ENCODE data around the gene FBXO27. TPM values are rescaled to one million over a fixed set of nuclear protein-coding genes. Genes with fewer than 3 reads are reported as not detected.

Gene FBXO27
- polyA plus RNA-seq, 2 donors = 10.4 to 20.1 TPM

DNA sequence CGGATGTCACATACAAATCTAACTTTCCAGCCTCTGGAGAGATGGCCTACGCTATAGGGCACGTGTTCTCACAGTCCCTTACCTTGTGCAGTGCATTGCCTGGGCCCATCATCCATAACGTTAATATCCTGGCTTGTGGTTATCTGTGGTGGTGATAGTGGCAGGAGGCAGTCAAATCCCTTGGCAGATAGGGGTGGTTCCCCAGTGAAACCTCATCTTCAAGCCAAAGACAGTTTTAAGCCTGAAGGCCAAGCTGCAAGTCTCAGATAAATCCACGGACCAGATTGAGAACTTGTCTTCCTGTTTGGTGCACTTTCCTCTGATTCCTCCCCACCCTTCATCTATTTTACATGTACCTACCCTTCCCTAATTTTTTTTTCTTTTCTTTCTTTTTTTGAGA, 52.5 kb downstream of the FBXO27 start:
- Histone ChIP-seq H3K27ac (ENCODE audit: low read depth in 2 of 2, low read length in 1 of 2) (no peak overlapping the region), H3K36me3 (ENCODE audit: control insufficient read depth in 2 of 2, insufficient read depth in 2 of 2, low read length in 1 of 2) (no peaks in the 10 kb centered on the region), H3K9me3 (ENCODE audit: control insufficient read depth in 2 of 2, insufficient read depth in 1 of 2, low read depth in 1 of 2, low read length in 1 of 2) (peaks cover under 1 to 5% of the 10 kb centered on the region in 2 donors), H3K27me3 (ENCODE audit: control insufficient read depth in 1 of 2, insufficient read depth in 2 of 2, low read length in 2 of 2) (no peaks in the 10 kb centered on the region), H3K4me1 (ENCODE audit: control insufficient read depth in 2 of 2, insufficient read depth in 2 of 2, low read length in 1 of 2) (peaks cover 0 to 5% of the 10 kb centered on the region in 2 donors), H3K4me3 (ENCODE audit: low read depth in 1 of 2, low read length in 2 of 2) (no peak overlapping the region)
- WGBS, 2 donors = 71 to 81% methylated on average over 5 of the region's 5 CpGs

DNA sequence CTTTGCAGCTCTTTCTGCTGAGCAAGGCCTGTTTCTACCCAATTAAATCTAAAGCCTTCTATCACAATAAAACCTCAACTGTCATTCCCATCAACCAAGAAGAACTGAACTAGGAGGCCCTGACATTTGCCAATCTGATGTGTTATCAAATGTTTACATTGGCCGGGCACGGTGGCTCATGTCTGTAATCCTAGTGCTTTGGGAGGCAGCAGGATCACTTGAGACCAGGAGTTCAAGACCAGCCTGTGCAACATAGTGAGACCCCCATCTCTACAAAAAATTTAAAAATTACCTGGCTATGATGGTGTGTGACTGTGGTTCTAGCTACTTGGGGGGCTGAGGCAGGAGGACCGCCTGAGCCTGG, 54.0 kb downstream of the FBXO27 start:
- Histone ChIP-seq H3K4me3 (ENCODE audit: low read depth in 1 of 2, low read length in 2 of 2) (no peak overlapping the region), H3K27me3 (ENCODE audit: control insufficient read depth in 1 of 2, insufficient read depth in 2 of 2, low read length in 2 of 2) (no peaks in the 10 kb centered on the region), H3K9me3 (ENCODE audit: control insufficient read depth in 2 of 2, insufficient read depth in 1 of 2, low read depth in 1 of 2, low read length in 1 of 2) (peaks cover 0 to 5% of the 10 kb centered on the region in 2 donors), H3K27ac (ENCODE audit: low read depth in 2 of 2, low read length in 1 of 2) (no peak overlapping the region), H3K36me3 (ENCODE audit: control insufficient read depth in 2 of 2, insufficient read depth in 2 of 2, low read length in 1 of 2) (no peaks in the 10 kb centered on the region), H3K4me1 (ENCODE audit: control insufficient read depth in 2 of 2, insufficient read depth in 2 of 2, low read length in 1 of 2) (peaks cover 0 to 5% of the 10 kb centered on the region in 2 donors)
- 70 to 80% methylated on average over 3 of the region's 3 CpGs for WGBS, 2 donors

DNA sequence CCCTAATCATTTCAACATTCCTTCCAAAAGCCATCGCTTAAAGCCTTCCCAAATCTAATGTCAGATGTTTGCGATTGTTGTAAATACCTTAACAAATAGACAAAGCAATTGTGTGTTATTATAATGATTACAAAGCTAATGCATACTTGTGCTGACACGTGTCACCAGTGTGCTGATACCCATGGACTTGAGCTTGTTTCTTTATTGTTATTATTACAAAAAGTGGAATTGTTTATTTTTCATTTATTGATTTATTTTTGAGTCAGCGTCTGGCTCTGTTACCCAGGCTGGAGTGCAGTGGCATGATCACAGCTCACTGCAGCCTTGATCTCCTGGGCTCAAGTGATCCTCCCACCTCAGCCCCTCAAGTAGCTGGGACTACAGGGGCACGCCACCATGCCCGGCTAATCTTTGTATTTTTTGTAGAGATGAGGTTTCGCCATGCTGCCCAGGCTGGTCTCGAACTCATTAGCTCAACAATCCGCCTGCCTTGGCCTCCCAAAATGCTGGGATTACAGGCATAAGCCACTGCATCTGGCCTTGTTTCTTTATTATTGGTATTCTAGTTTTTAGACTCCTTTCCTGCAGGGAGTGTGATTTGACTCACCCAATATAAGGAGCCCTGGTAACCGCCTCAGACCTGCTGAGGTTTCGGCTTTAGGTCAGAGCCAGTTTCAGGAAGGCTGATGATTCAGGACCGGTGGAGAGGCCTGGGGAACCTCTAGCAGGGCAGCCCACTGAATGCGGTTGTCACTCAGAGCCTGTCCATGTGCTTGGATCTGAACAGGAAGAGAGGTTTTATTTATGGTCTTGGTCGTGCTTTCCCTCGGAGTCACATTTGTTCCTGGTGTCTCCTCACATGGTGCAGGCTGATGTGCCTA, 54.7 kb downstream of the FBXO27 start:
- WGBS, 2 donors = 78 to 79% methylated on average over 15 of the region's 15 CpGs
- no peaks in the 10 kb centered on the region for H3K36me3 ChIP-seq (ENCODE audit: control insufficient read depth in 2 of 2, insufficient read depth in 2 of 2, low read length in 1 of 2)
- no peaks in the 10 kb centered on the region for H3K27me3 ChIP-seq (ENCODE audit: control insufficient read depth in 1 of 2, insufficient read depth in 2 of 2, low read length in 2 of 2)
- H3K4me3 ChIP-seq (ENCODE audit: low read depth in 1 of 2, low read length in 2 of 2) = no peak overlapping the region
- H3K4me1 ChIP-seq (ENCODE audit: control insufficient read depth in 2 of 2, insufficient read depth in 2 of 2, low read length in 1 of 2) = peaks cover 0 to 5% of the 10 kb centered on the region in 2 donors
- peaks cover 0 to 5% of the 10 kb centered on the region in 2 donors for H3K9me3 ChIP-seq (ENCODE audit: control insufficient read depth in 2 of 2, insufficient read depth in 1 of 2, low read depth in 1 of 2, low read length in 1 of 2)
- no peak overlapping the region for H3K27ac ChIP-seq (ENCODE audit: low read depth in 2 of 2, low read length in 1 of 2)

DNA sequence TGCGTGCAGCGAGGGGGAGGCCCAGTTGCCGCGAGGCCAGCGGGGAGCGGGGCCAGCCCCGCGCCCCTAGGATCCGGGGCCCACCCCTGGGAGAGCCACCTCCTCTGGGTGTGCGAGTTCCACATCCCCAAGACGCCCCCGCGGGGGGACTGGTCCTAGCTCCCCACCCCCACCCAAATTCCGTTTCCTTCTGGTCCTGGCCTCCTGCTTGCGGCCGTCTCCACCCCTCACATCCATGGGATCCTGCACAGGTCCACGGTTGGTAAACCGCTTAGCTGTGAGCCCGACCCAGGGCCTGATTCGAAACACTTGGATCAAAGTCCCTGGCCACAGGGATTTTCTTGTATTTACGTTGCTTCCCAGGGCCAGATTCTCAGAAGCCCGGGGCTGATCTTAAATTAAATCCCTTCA, 56.5 kb downstream of the FBXO27 start:
- no peaks in the 10 kb centered on the region for H3K27me3 ChIP-seq (ENCODE audit: control insufficient read depth in 1 of 2, insufficient read depth in 2 of 2, low read length in 2 of 2)
- peak overlapping the region; percentile 80 to 82 for H3K27ac ChIP-seq (ENCODE audit: low read depth in 2 of 2, low read length in 1 of 2)
- WGBS, 2 donors = 3 to 9% methylated on average over 13 to 22 of the region's 22 CpGs
- H3K4me3 ChIP-seq (ENCODE audit: low read depth in 1 of 2, low read length in 2 of 2) = peak overlapping the region; percentile 29 to 57
- H3K4me1 ChIP-seq (ENCODE audit: control insufficient read depth in 2 of 2, insufficient read depth in 2 of 2, low read length in 1 of 2) = peaks cover 0 to 5% of the 10 kb centered on the region in 2 donors
- H3K36me3 ChIP-seq (ENCODE audit: control insufficient read depth in 2 of 2, insufficient read depth in 2 of 2, low read length in 1 of 2) = no peaks in the 10 kb centered on the region
- H3K9me3 ChIP-seq (ENCODE audit: control insufficient read depth in 2 of 2, insufficient read depth in 1 of 2, low read depth in 1 of 2, low read length in 1 of 2) = peaks cover 0 to 3% of the 10 kb centered on the region in 2 donors

DNA sequence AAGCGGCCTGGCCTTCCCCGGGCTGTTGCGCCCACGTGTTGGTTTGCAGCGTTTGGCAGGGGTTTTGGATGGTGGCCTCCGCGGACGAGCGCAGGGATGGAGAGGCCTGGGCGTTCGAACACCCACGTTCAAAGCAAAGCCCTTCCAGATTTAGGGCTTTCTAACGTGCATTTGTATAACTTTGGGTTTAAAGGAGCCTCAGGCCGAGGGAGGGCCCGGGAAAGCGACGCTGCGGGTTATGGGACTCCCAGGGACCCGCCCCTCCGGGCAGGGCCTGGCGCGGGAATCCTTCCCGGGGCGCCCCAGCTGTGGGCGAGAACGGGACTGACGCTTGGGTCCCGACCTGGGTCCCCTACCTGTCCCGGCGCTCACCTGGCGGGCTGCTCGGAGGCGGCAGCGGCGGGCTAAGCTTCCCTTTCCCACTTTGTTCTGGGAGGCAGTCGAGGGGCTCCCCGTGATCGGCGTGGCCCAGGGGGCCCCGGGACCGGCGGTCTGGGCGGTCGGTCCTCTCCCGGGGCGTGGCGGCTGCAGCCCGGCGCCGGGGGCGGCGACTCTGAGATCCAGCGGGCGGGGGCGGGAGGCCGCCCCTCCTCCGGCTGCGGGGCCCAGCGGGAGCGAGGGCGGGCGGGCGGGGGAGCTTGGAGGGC, 57.0 kb downstream of the FBXO27 start, which contains the start of gene FBXO17:
TSS of gene FBXO17 (minus strand) at position 529 of the 647 bp plus-strand sequence. CDS start 25,423 bp downstream, outside the sequence.
- Histone ChIP-seq H3K27me3 (ENCODE audit: control insufficient read depth in 1 of 2, insufficient read depth in 2 of 2, low read length in 2 of 2) (no peaks in the 10 kb centered on the region), H3K9me3 (ENCODE audit: control insufficient read depth in 2 of 2, insufficient read depth in 1 of 2, low read depth in 1 of 2, low read length in 1 of 2) (no peaks in the 10 kb centered on the region), H3K4me1 (ENCODE audit: control insufficient read depth in 2 of 2, insufficient read depth in 2 of 2, low read length in 1 of 2) (peaks cover 0 to 5% of the 10 kb centered on the region in 2 donors), H3K4me3 (ENCODE audit: low read depth in 1 of 2, low read length in 2 of 2) (peak within 1 kb of the TSS; percentile 53 to 57), H3K27ac (ENCODE audit: low read depth in 2 of 2, low read length in 1 of 2) (peak within 1 kb of the TSS; percentile 80 to 82), H3K36me3 (ENCODE audit: control insufficient read depth in 2 of 2, insufficient read depth in 2 of 2, low read length in 1 of 2) (no peaks in the 10 kb centered on the region)
- 4 to 6% methylated on average over 44 to 63 of the region's 63 CpGs for whole genome bisulfite sequencing, 2 donors

DNA sequence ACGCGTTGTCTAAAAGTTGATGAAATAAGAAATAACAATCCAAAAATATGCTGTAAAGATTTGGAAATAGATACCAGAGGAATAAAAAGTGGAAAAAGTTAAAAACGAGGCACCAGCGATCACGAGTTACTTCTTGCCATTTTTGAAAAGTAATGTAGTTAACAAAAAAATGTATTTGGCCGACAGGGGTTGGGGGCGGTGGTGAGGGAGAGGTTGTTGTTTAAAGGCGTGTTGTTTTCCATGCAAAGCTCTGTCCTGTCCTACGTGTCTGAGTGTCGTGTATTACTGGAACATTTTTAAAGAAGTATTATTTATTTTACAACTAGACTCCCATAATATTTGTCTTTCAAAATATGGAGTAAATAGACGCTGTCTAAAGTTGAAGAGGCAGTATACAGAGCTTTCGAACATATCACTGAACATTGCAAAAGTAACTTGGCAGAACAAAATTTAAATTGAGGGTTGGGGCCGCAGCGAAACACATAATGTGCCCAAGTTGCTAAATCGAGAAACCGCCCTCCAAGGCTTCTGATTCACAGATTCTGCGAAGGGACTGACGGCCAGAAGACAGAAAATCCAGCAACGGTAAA, 57.6 kb downstream of the FBXO27 start:
- Histone ChIP-seq H3K27ac (ENCODE audit: low read depth in 2 of 2, low read length in 1 of 2) (peak overlapping the region; percentile 76 to 80), H3K4me1 (ENCODE audit: control insufficient read depth in 2 of 2, insufficient read depth in 2 of 2, low read length in 1 of 2) (peaks cover 0 to 5% of the 10 kb centered on the region in 2 donors), H3K4me3 (ENCODE audit: low read depth in 1 of 2, low read length in 2 of 2) (peak overlapping the region; percentile 53 to 57), H3K9me3 (ENCODE audit: control insufficient read depth in 2 of 2, insufficient read depth in 1 of 2, low read depth in 1 of 2, low read length in 1 of 2) (no peaks in the 10 kb centered on the region), H3K36me3 (ENCODE audit: control insufficient read depth in 2 of 2, insufficient read depth in 2 of 2, low read length in 1 of 2) (no peaks in the 10 kb centered on the region), H3K27me3 (ENCODE audit: control insufficient read depth in 1 of 2, insufficient read depth in 2 of 2, low read length in 2 of 2) (no peaks in the 10 kb centered on the region)
- WGBS, 2 donors = 23 to 28% methylated on average over 19 of the region's 19 CpGs

Other genes starting within 250 kb of the FBXO27 start
- 1,000 to 10,000 TPM; 3,260 to 6,105 TPM for gene LGALS7B, start 243.3 kb downstream of the FBXO27 start, polyA plus RNA-seq
- gene LGALS4, start 219.6 kb downstream of the FBXO27 start, polyA plus RNA-seq = 1 to 10 TPM in 1 of 2 donors, under 1 TPM in 1; 0.66 to 2.3 TPM
- gene ECH1, start 200.8 kb downstream of the FBXO27 start, polyA plus RNA-seq = 100 to 1,000 TPM; 108 to 215 TPM
- 100 to 1,000 TPM; 134 to 150 TPM for gene HNRNPL, start 182.6 kb downstream of the FBXO27 start, polyA plus RNA-seq
- gene RINL, start 154.3 kb downstream of the FBXO27 start, polyA plus RNA-seq = 10 to 100 TPM in 1 of 2 donors, 1 to 10 TPM in 1; 8.4 to 20.5 TPM
- 10 to 100 TPM; 29.5 to 36.1 TPM for gene SIRT2, start 132.9 kb downstream of the FBXO27 start, polyA plus RNA-seq
- gene NFKBIB, start 132.6 kb downstream of the FBXO27 start, polyA plus RNA-seq = 10 to 100 TPM; 34.3 to 44.0 TPM
- gene CCER2, start 120.4 kb downstream of the FBXO27 start, polyA plus RNA-seq = 1 to 10 TPM; 1.7 to 5.3 TPM
- 10 to 100 TPM; 27.4 to 43.9 TPM for gene SARS2, start 101.8 kb downstream of the FBXO27 start, polyA plus RNA-seq
- gene MRPS12, start 101.6 kb downstream of the FBXO27 start, polyA plus RNA-seq = 10 to 100 TPM; 15.0 to 54.4 TPM
- 1 to 10 TPM; 5.4 to 6.1 TPM for gene FBXO17, start 56.8 kb downstream of the FBXO27 start, polyA plus RNA-seq
- gene ACP7, start 51.8 kb upstream of the FBXO27 start, polyA plus RNA-seq = 1 to 10 TPM in 1 of 2 donors, under 1 TPM in 1; 0.32 to 1.6 TPM
- 10 to 100 TPM; 39.8 to 43.1 TPM for gene PAK4, start 93.2 kb upstream of the FBXO27 start, polyA plus RNA-seq
- gene NCCRP1, start 164.4 kb upstream of the FBXO27 start, polyA plus RNA-seq = 100 to 1,000 TPM; 296 to 510 TPM
- under 1 TPM in 1 of 2 donors, not detected in 1; 0.22 TPM for gene SYCN, start 171.7 kb upstream of the FBXO27 start, polyA plus RNA-seq
- gene IFNL3, start 212.5 kb upstream of the FBXO27 start, polyA plus RNA-seq = not detected
- gene IFNL4, start 216.3 kb upstream of the FBXO27 start, polyA plus RNA-seq = not detected
- not detected for gene IFNL2, start 235.8 kb upstream of the FBXO27 start, polyA plus RNA-seq